Measurements from ENCODE around the gene SEPHS1.

DNA sequence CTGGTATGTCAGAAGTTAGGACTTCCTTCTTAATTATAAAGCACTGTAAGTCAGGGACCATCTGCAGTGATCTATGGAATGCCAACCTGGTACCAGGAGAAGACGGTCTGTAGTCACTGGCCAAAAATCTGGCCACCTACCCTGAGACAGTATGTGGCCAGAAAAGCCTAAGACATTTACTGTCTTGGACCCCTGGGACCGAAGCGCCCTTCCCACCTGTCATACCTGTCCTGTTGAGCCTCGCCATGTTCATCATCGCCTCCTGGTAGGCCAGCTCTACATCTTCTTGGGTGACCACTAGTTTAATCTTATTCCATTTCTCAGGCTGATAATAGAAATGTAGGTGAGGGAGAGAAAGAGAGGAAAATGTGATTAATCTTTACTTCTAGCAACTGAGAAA lies 20.0 kb downstream of the SEPHS1 start:
- TF ChIP-seq, protein P1, sequence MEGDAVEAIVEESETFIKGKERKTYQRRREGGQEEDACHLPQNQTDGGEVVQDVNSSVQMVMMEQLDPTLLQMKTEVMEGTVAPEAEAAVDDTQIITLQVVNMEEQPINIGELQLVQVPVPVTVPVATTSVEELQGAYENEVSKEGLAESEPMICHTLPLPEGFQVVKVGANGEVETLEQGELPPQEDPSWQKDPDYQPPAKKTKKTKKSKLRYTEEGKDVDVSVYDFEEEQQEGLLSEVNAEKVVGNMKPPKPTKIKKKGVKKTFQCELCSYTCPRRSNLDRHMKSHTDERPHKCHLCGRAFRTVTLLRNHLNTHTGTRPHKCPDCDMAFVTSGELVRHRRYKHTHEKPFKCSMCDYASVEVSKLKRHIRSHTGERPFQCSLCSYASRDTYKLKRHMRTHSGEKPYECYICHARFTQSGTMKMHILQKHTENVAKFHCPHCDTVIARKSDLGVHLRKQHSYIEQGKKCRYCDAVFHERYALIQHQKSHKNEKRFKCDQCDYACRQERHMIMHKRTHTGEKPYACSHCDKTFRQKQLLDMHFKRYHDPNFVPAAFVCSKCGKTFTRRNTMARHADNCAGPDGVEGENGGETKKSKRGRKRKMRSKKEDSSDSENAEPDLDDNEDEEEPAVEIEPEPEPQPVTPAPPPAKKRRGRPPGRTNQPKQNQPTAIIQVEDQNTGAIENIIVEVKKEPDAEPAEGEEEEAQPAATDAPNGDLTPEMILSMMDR (IDR thresholded peaks at IDR 0.05): no peak
- TF ChIP-seq POLR2A (IDR thresholded peaks at IDR 0.05): no peak

Measured in right lobe of liver (tissue), 4 donors.